Endodermal cell (in vitro differentiated cells): ENCODE data around the gene SUN2. TPM values are rescaled to one million over a fixed set of nuclear protein-coding genes. Genes with fewer than 3 reads are reported as not detected.

Experiments
- DNase-seq: peaks from one replicate; pipeline ENCODE4 v3.0.0-alpha.2; 2017
- H3K27ac ChIP-seq: 2 replicates; pipeline ENCODE4 v1.5.1; 2013; ENCODE audit warnings: mild to moderate bottlenecking, low read depth, low read length, moderate library complexity
- H3K27me3 ChIP-seq: 2 replicates; pipeline ENCODE4 v1.6.1; 2013; ENCODE audit warnings: mild to moderate bottlenecking, low read length, moderate library complexity; ENCODE audit not compliant: insufficient read depth, control insufficient read depth, poor library complexity, severe bottlenecking
- H3K36me3 ChIP-seq: 2 replicates; pipeline ENCODE4 v1.7.0; 2013; ENCODE audit warnings: mild to moderate bottlenecking, low read length, moderate library complexity; ENCODE audit not compliant: control insufficient read depth, insufficient read depth
- H3K4me1 ChIP-seq: one replicate; pipeline ENCODE4 v1.7.0; 2013; ENCODE audit warnings: low read length; ENCODE audit not compliant: control insufficient read depth, insufficient read depth
- H3K4me3 ChIP-seq: 2 replicates; pipeline ENCODE4 v1.5.1; 2013; ENCODE audit warnings: mild to moderate bottlenecking, low read length, moderate library complexity
- H3K9ac ChIP-seq: 2 replicates; pipeline ENCODE4 v1.6.1; 2013; ENCODE audit warnings: mild to moderate bottlenecking, low read length, moderate library complexity; ENCODE audit not compliant: poor library complexity, severe bottlenecking; ENCODE audit errors: extremely low read depth
- H3K9me3 ChIP-seq: 2 replicates; pipeline ENCODE4 v1.6.1; 2013; ENCODE audit warnings: mild to moderate bottlenecking, low read length, moderate library complexity; ENCODE audit not compliant: control insufficient read depth
- H3K27ac Mint-ChIP-seq: 2 replicates; pipeline ENCODE4 v1.8.0; 2020; ENCODE audit warnings: mixed read lengths
- H3K27me3 Mint-ChIP-seq: 2 replicates; pipeline ENCODE4 v1.8.0; 2021; ENCODE audit warnings: mild to moderate bottlenecking, mixed read lengths; ENCODE audit not compliant: insufficient read depth
- H3K36me3 Mint-ChIP-seq: 2 replicates; pipeline ENCODE4 v1.8.0; 2020; ENCODE audit warnings: low read depth, mixed read lengths
- H3K4me1 Mint-ChIP-seq: 2 replicates; pipeline ENCODE4 v1.8.0; 2020; ENCODE audit warnings: mixed read lengths
- H3K4me3 Mint-ChIP-seq: 2 replicates; pipeline ENCODE4 v1.8.0; 2020; ENCODE audit warnings: mild to moderate bottlenecking, moderate library complexity, mixed read lengths
- H3K9me3 Mint-ChIP-seq: 2 replicates; pipeline ENCODE4 v1.8.0; 2020; ENCODE audit warnings: mild to moderate bottlenecking, mixed read lengths
- CTCF ChIP-seq: fragments of 200-600 bp; sonication (generic); conservative IDR thresholded peaks from 2 replicates; pipeline ENCODE4 v1.5.0; 2021; ENCODE audit warnings: antibody characterized with exemption, mild to moderate bottlenecking
- WGBS, 2 experiments: methylation state at CpG; one replicate each; pipeline versions ENCODE4 v1.1.5 to v1.1.7; 2013; ENCODE audit warnings: missing lambda C conversion rate in 2 of 2, mixed read lengths in 1 of 2; ENCODE audit not compliant: insufficient coverage in 1 of 2, insufficient read length in 1 of 2; 5-methylcytosine and 5-hydroxymethylcytosine counted together
- total RNA-seq, 2 donors: library from RNA; stranded (reverse); fragmentation: NEBNext Ultra II Directional in 1 of 2; extraction: Animal tissue kit (Norgen Biotek cat#: 25700) in 1 of 2; gene quantifications; 2 replicates in 1 of 2; 3 replicates in 1 of 2; pipeline ENCODE4 v1.2.1, GENCODE V29; 2021

SUN2 gene
- total RNA-seq, 2 donors from 2014 or later, result 23.0 to 32.4 TPM

- Histone ChIP-seq H3K36me3 (peaks cover 44% of the 10 kb centered on the region), H3K9me3 (no peaks in the 10 kb centered on the region), H3K4me1 (peaks cover 8% of the 10 kb centered on the region), H3K27ac (no peak overlapping the region), H3K9ac (no peak overlapping the region), H3K4me3 (no peak overlapping the region), H3K27me3 (no peaks in the 10 kb centered on the region)
- no peaks in the 10 kb centered on the region for H3K9me3 Mint-ChIP-seq
- TF ChIP-seq CTCF, result no peak
- H3K4me3 Mint-ChIP-seq, result no peak overlapping the region
- H3K27ac Mint-ChIP-seq, result no peak overlapping the region
- no peaks in the 10 kb centered on the region for H3K27me3 Mint-ChIP-seq
- H3K36me3 Mint-ChIP-seq, result peaks cover 38% of the 10 kb centered on the region
- 94 to 96% methylated on average over 14 of the region's 14 CpGs for WGBS, 2 experiments
- no peak for DNase-seq
- peaks cover 14% of the 10 kb centered on the region for H3K4me1 Mint-ChIP-seq
Measured at GRCh38 chr22:38750104-38750503, 5.7 kb downstream of the SUN2 start.

GRCh38 chr22:38748487-38749136 lies 7.2 kb downstream of the SUN2 start:
- H3K36me3 ChIP-seq, result peaks cover 58% of the 10 kb centered on the region
- no peak overlapping the region for H3K9ac ChIP-seq
- H3K27ac ChIP-seq, result no peak overlapping the region
- Mint-ChIP-seq H3K4me3 (no peak overlapping the region), H3K27ac (no peak overlapping the region), H3K4me1 (no peaks in the 10 kb centered on the region), H3K27me3 (no peaks in the 10 kb centered on the region), H3K36me3 (peaks cover 45% of the 10 kb centered on the region), H3K9me3 (no peaks in the 10 kb centered on the region)
- H3K9me3 ChIP-seq, result no peaks in the 10 kb centered on the region
- no peaks in the 10 kb centered on the region for H3K27me3 ChIP-seq
- TF ChIP-seq CTCF, result no peak
- 88 to 93% methylated on average over 11 to 14 of the region's 14 CpGs for WGBS, 2 experiments
- no peak for DNase-seq
- H3K4me3 ChIP-seq, result no peak overlapping the region
- peaks cover 1% of the 10 kb centered on the region for H3K4me1 ChIP-seq

GRCh38 chr22:38745676-38746460 lies 9.9 kb downstream of the SUN2 start:
- H3K4me1 Mint-ChIP-seq, result no peaks in the 10 kb centered on the region
- Histone ChIP-seq H3K9ac (no peak overlapping the region), H3K27me3 (no peaks in the 10 kb centered on the region), H3K36me3 (peaks cover 74% of the 10 kb centered on the region), H3K9me3 (no peaks in the 10 kb centered on the region), H3K27ac (no peak overlapping the region), H3K4me3 (no peak overlapping the region), H3K4me1 (no peaks in the 10 kb centered on the region)
- no peaks in the 10 kb centered on the region for H3K9me3 Mint-ChIP-seq
- H3K27ac Mint-ChIP-seq, result no peak overlapping the region
- WGBS, 2 experiments, result 93% methylated on average over 7 to 14 of the region's 14 CpGs
- DNase-seq, result no peak
- no peak overlapping the region for H3K4me3 Mint-ChIP-seq
- no peak for TF ChIP-seq CTCF
- no peaks in the 10 kb centered on the region for H3K27me3 Mint-ChIP-seq
- H3K36me3 Mint-ChIP-seq, result peaks cover 52% of the 10 kb centered on the region
